H9 (cell line): ENCODE data around the gene GLRX. TPM values are rescaled to one million over a fixed set of nuclear protein-coding genes. Genes with fewer than 3 reads are reported as not detected.

Experiments used
- DNase-seq: peaks from one replicate; pipeline ENCODE4 v3.0.0-alpha.2; 2017
- H2AFZ ChIP-seq: one replicate; pipeline ENCODE4 v1.6.1; 2013; ENCODE audit warnings: mild to moderate bottlenecking, low read length, control low read depth, moderate library complexity
- H2AK5ac ChIP-seq: 2 replicates; pipeline ENCODE4 v1.6.1; 2013; ENCODE audit warnings: low read length, control low read depth, mixed read lengths; ENCODE audit not compliant: insufficient read length
- H2BK120ac ChIP-seq: one replicate; pipeline ENCODE4 v1.6.1; 2013; ENCODE audit warnings: low read depth, mild to moderate bottlenecking, low read length, control low read depth, inconsistent platforms; ENCODE audit not compliant: poor library complexity, severe bottlenecking
- H2BK12ac ChIP-seq: 2 replicates; pipeline ENCODE4 v1.6.1; 2013; ENCODE audit warnings: low read length, control low read depth, mixed read lengths, low read depth; ENCODE audit not compliant: insufficient read length
- H2BK15ac ChIP-seq: 2 replicates; pipeline ENCODE4 v1.6.1; 2013; ENCODE audit warnings: low read depth, low read length, control low read depth
- H2BK20ac ChIP-seq: one replicate; pipeline ENCODE4 v1.6.1; 2013; ENCODE audit warnings: low read depth, mild to moderate bottlenecking, low read length, control low read depth, inconsistent platforms; ENCODE audit not compliant: poor library complexity, severe bottlenecking
- H2BK5ac ChIP-seq: 2 replicates; pipeline ENCODE4 v1.6.1; 2013; ENCODE audit warnings: low read length, control low read depth, mixed read lengths; ENCODE audit not compliant: insufficient read length
- H3K14ac ChIP-seq: 2 replicates; pipeline ENCODE4 v1.6.1; 2013; ENCODE audit warnings: low read length, control low read depth; ENCODE audit not compliant: insufficient read depth
- H3K18ac ChIP-seq: 2 replicates; pipeline ENCODE4 v1.6.1; 2013; ENCODE audit warnings: low read depth, mild to moderate bottlenecking, mixed read lengths, low read length, control low read depth; ENCODE audit not compliant: insufficient read length
- H3K23ac ChIP-seq: 2 replicates; pipeline ENCODE4 v1.6.1; 2013; ENCODE audit warnings: low read length, control low read depth, mixed read lengths, low read depth; ENCODE audit not compliant: insufficient read length
- H3K23me2 ChIP-seq: 2 replicates; pipeline ENCODE4 v1.6.1; 2013; ENCODE audit warnings: low read depth, mild to moderate bottlenecking, mixed read lengths, low read length, control low read depth; ENCODE audit not compliant: insufficient read length, poor library complexity, severe bottlenecking
- H3K27ac ChIP-seq: 2 replicates; pipeline ENCODE4 v1.5.1; 2013; ENCODE audit warnings: low read length, control low read depth, mixed read lengths, low read depth; ENCODE audit not compliant: insufficient read length
- H3K27me3 ChIP-seq: 2 replicates; pipeline ENCODE4 v1.6.1; 2013; ENCODE audit warnings: low read length, control low read depth, inconsistent platforms; ENCODE audit not compliant: insufficient read depth
- H3K4ac ChIP-seq: 2 replicates; pipeline ENCODE4 v1.6.1; 2013; ENCODE audit warnings: low read depth, mild to moderate bottlenecking, control low read depth, inconsistent platforms, low read length, moderate library complexity
- H3K4me1 ChIP-seq: 2 replicates; pipeline ENCODE4 v1.6.1; 2013; ENCODE audit warnings: low read length, control low read depth, inconsistent platforms; ENCODE audit not compliant: insufficient read depth
- H3K4me2 ChIP-seq: 2 replicates; pipeline ENCODE4 v1.6.1; 2013; ENCODE audit warnings: low read length, control low read depth, mixed read lengths; ENCODE audit not compliant: insufficient read length, insufficient read depth
- H3K56ac ChIP-seq: 2 replicates; pipeline ENCODE4 v1.6.1; 2013; ENCODE audit warnings: low read depth, mild to moderate bottlenecking, mixed read lengths, low read length, control low read depth; ENCODE audit not compliant: insufficient read length
- H3K79me1 ChIP-seq: 2 replicates; pipeline ENCODE4 v1.6.1; 2013; ENCODE audit warnings: low read depth, mild to moderate bottlenecking, moderate library complexity, low read length, control low read depth, inconsistent platforms; ENCODE audit not compliant: insufficient read depth, poor library complexity, severe bottlenecking
- H3K79me2 ChIP-seq: 2 replicates; pipeline ENCODE4 v1.6.1; 2013; ENCODE audit warnings: low read length, control low read depth, inconsistent platforms; ENCODE audit not compliant: insufficient read depth
- H3K9ac ChIP-seq: 2 replicates; pipeline ENCODE4 v1.6.1; 2013; ENCODE audit warnings: low read length, control low read depth, mixed read lengths; ENCODE audit not compliant: insufficient read length; ENCODE audit errors: extremely low read depth
- H3K9me3 ChIP-seq: one replicate; pipeline ENCODE4 v1.6.1; 2013; ENCODE audit warnings: low read depth, low read length, inconsistent platforms; ENCODE audit not compliant: control insufficient read depth
- H3T11ph ChIP-seq: one replicate; pipeline ENCODE4 v1.6.1; 2013; ENCODE audit warnings: mild to moderate bottlenecking, low read length, control low read depth, inconsistent platforms
- H4K20me1 ChIP-seq: one replicate; pipeline ENCODE4 v1.6.1; 2013; ENCODE audit not compliant: control insufficient read depth, insufficient read length, insufficient read depth
- H4K5ac ChIP-seq: 2 replicates; pipeline ENCODE4 v1.6.1; 2013; ENCODE audit warnings: low read depth, mild to moderate bottlenecking, mixed read lengths, low read length, control low read depth; ENCODE audit not compliant: insufficient read length
- H4K8ac ChIP-seq: replicated peaks from 2 replicates; pipeline ENCODE4 v1.6.1; 2013; ENCODE audit warnings: low read length, control low read depth, mixed read lengths, low read depth; ENCODE audit not compliant: insufficient read length
- H4K91ac ChIP-seq: 2 replicates; pipeline ENCODE4 v1.6.1; 2013; ENCODE audit warnings: low read depth, mild to moderate bottlenecking, moderate library complexity, mixed read lengths, low read length, control low read depth; ENCODE audit not compliant: insufficient read length
- H3K27ac Mint-ChIP-seq, 3 experiments: 2 replicates in 2 of 3; 3 replicates in 1 of 3; pipeline ENCODE4 v1.8.0; 2020 to 2021; ENCODE audit warnings: mixed read lengths in 3 of 3, mild to moderate bottlenecking in 1 of 3, moderate library complexity in 1 of 3
- H3K27me3 Mint-ChIP-seq: 2 replicates; pipeline ENCODE4 v1.8.0; 2021; ENCODE audit warnings: low read depth, mild to moderate bottlenecking, moderate library complexity, mixed read lengths
- H3K36me3 Mint-ChIP-seq, 3 experiments: 2 replicates in 2 of 3; 3 replicates in 1 of 3; pipeline ENCODE4 v1.8.0; 2020 to 2021; ENCODE audit warnings: low read depth in 3 of 3, mixed read lengths in 3 of 3; ENCODE audit not compliant: insufficient read depth in 1 of 3
- H3K4me1 Mint-ChIP-seq, 2 experiments: 2 replicates each; pipeline ENCODE4 v1.8.0; 2020; ENCODE audit warnings: mixed read lengths in 2 of 2
- H3K4me3 Mint-ChIP-seq, 2 experiments: 2 replicates in 1 of 2; 3 replicates in 1 of 2; pipeline ENCODE4 v1.8.0; 2020 to 2021; ENCODE audit warnings: mild to moderate bottlenecking in 2 of 2, mixed read lengths in 2 of 2, moderate library complexity in 1 of 2
- H3K9me3 Mint-ChIP-seq, 2 experiments: 2 replicates in 1 of 2; 3 replicates in 1 of 2; pipeline ENCODE4 v1.8.0; 2020; ENCODE audit warnings: mild to moderate bottlenecking in 2 of 2, mixed read lengths in 2 of 2, moderate library complexity in 1 of 2
- total RNA-seq: library from RNA; stranded (reverse); gene quantifications from 2 replicates; pipeline ENCODE4 v1.2.1, GENCODE V29; 2021
- TF ChIP-seq, protein P1 (sequence below): fragments of 200-600 bp; sonication (generic); conservative IDR thresholded peaks from 3 replicates; pipeline ENCODE4 v1.8.0; 2021; ENCODE audit warnings: antibody characterized with exemption, mild to moderate bottlenecking

Gene GLRX
- total RNA-seq, 1 experiment from 2014 or later = 13.8 TPM

DNA sequence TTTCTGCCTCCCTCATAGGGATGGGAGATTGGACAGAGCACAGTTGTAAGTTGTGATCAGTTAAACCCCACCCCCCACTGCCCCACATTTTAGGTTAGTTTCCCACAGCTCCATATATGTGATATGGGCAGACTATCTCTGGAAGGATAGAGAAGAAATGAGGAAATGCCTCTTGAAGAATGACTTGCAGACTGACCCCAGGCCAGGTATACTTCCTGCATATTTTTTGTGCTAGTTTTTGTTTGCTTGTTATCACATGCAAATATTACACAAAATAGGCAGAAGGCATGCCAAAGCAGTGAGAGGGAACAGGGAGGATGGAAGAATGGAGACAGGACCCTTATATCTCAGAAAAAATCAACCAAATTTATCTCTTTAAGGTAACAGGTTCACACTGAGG, 10.1 kb upstream of the GLRX start:
- Mint-ChIP-seq H3K9me3 (no peaks in the 10 kb centered on the region), H3K4me1 (peaks cover 7 to 8% of the 10 kb centered on the region in 2 experiments), H3K27ac (no peak overlapping the region), H3K4me3 (no peak overlapping the region), H3K27me3 (peaks cover 13% of the 10 kb centered on the region), H3K36me3 (no peaks in the 10 kb centered on the region)
- Histone ChIP-seq H3K79me2 (no peaks in the 10 kb centered on the region), H3K23me2 (no peaks in the 10 kb centered on the region), H3K18ac (no peak overlapping the region), H2BK15ac (no peak overlapping the region), H3K56ac (no peak overlapping the region), H2AK5ac (no peak overlapping the region), H3K4ac (no peak overlapping the region), H3K9me3 (no peaks in the 10 kb centered on the region), H3K79me1 (no peaks in the 10 kb centered on the region), H3K27ac (no peak overlapping the region), H4K20me1 (no peaks in the 10 kb centered on the region), H2AFZ (no peak overlapping the region), H2BK5ac (no peak overlapping the region), H2BK120ac (no peak overlapping the region), H3T11ph (no peak overlapping the region), H2BK12ac (no peak overlapping the region), H4K5ac (no peak overlapping the region), H4K91ac (no peak overlapping the region), H4K8ac (no peak overlapping the region), H3K4me2 (no peak overlapping the region), H3K23ac (no peak overlapping the region), H3K9ac (no peak overlapping the region), H3K4me1 (no peaks in the 10 kb centered on the region), H2BK20ac (no peak overlapping the region), H3K27me3 (no peaks in the 10 kb centered on the region), H3K14ac (no peak overlapping the region)
- no peak for DNase-seq
- TF ChIP-seq, protein P1, sequence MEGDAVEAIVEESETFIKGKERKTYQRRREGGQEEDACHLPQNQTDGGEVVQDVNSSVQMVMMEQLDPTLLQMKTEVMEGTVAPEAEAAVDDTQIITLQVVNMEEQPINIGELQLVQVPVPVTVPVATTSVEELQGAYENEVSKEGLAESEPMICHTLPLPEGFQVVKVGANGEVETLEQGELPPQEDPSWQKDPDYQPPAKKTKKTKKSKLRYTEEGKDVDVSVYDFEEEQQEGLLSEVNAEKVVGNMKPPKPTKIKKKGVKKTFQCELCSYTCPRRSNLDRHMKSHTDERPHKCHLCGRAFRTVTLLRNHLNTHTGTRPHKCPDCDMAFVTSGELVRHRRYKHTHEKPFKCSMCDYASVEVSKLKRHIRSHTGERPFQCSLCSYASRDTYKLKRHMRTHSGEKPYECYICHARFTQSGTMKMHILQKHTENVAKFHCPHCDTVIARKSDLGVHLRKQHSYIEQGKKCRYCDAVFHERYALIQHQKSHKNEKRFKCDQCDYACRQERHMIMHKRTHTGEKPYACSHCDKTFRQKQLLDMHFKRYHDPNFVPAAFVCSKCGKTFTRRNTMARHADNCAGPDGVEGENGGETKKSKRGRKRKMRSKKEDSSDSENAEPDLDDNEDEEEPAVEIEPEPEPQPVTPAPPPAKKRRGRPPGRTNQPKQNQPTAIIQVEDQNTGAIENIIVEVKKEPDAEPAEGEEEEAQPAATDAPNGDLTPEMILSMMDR = no peak
